Panc1 (cell line): ENCODE measurements around the gene MED12L.

Experiments used
- POLR2AphosphoS5 ChIP-seq: IDR thresholded peaks from 2 replicates; pipeline ENCODE4 v1.6.1; 2012; ENCODE audit warnings: mild to moderate bottlenecking, low read depth, low read length, moderate library complexity
- TF ChIP-seq, protein P1 (sequence below): fragments of 450-650 bp; IDR thresholded peaks from 2 replicates; pipeline ENCODE4 v1.5.1; 2017; ENCODE audit warnings: mild to moderate bottlenecking

DNA sequence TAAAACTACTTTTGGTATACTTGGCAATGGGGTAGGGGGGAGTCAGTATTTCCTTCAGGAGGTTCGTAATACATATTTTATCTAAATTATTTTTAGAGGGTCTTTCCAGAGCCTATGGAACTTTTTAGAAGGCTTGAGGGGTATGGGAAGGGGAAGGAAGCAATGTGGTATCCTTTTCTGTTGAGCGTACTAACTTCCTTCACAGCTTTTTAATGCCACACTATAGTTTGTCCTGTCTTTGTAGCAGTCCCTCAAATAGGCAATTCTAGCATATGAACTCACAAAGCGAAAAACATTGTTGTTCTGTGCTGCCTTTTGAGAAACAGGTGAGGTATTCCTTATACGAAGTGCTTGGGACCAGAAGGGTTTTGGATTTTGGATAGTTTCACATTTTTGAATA lies 266.2 kb downstream of the MED12L start:
- TF ChIP-seq, protein P1, sequence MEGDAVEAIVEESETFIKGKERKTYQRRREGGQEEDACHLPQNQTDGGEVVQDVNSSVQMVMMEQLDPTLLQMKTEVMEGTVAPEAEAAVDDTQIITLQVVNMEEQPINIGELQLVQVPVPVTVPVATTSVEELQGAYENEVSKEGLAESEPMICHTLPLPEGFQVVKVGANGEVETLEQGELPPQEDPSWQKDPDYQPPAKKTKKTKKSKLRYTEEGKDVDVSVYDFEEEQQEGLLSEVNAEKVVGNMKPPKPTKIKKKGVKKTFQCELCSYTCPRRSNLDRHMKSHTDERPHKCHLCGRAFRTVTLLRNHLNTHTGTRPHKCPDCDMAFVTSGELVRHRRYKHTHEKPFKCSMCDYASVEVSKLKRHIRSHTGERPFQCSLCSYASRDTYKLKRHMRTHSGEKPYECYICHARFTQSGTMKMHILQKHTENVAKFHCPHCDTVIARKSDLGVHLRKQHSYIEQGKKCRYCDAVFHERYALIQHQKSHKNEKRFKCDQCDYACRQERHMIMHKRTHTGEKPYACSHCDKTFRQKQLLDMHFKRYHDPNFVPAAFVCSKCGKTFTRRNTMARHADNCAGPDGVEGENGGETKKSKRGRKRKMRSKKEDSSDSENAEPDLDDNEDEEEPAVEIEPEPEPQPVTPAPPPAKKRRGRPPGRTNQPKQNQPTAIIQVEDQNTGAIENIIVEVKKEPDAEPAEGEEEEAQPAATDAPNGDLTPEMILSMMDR, result no peak
- TF ChIP-seq POLR2AphosphoS5, result no peak
